ENCODE results near the gene VDAC1.

Gene VDAC1

DNA sequence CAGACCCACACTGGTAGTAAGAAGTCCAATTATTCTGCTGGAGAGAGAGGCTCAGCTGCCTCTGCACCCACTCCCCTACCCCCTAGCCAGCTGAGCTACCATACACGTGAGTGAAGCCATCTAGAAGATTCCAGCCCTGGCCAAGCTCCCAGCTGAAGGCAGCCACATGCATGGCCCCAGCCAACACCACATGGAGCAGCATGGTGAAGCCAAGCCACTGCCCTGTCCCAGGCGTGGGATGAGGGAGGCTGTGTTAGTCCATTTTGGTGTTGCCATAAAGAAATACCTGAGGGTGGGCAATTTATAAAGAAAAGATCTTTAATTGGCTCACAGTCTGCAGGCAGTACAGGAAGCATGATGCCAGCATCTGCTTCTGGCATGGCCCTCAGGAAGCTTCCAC lies 20.0 kb upstream of the VDAC1 start:
- TF ChIP-seq CTCF (conservative IDR thresholded peaks at IDR 0.05; ENCODE audit: low read length), result no peak
- H3K4me3 ChIP-seq (ENCODE audit: low read length), result no peak overlapping the region
- no peak for DNase-seq (ENCODE audit: low read depth)

- H3K4me3 ChIP-seq (ENCODE audit: low read length), result no peak overlapping the region
- TF ChIP-seq CTCF (conservative IDR thresholded peaks at IDR 0.05; ENCODE audit: low read length), result no peak
- no peak for DNase-seq (ENCODE audit: low read depth)
Measured at GRCh38 chr5:134022333-134022732, 17.6 kb upstream of the VDAC1 start.

GRCh38 chr5:134020188-134020587 lies 15.4 kb upstream of the VDAC1 start:
- no peak for TF ChIP-seq CTCF (conservative IDR thresholded peaks at IDR 0.05; ENCODE audit: low read length)
- DNase-seq (ENCODE audit: low read depth), result no peak
- H3K4me3 ChIP-seq (ENCODE audit: low read length), result no peak overlapping the region

GRCh38 chr5:134019636-134020035 lies 14.9 kb upstream of the VDAC1 start:
- DNase-seq (ENCODE audit: low read depth), result no peak
- H3K4me3 ChIP-seq (ENCODE audit: low read length), result no peak overlapping the region
- TF ChIP-seq CTCF (conservative IDR thresholded peaks at IDR 0.05; ENCODE audit: low read length), result no peak

DNA sequence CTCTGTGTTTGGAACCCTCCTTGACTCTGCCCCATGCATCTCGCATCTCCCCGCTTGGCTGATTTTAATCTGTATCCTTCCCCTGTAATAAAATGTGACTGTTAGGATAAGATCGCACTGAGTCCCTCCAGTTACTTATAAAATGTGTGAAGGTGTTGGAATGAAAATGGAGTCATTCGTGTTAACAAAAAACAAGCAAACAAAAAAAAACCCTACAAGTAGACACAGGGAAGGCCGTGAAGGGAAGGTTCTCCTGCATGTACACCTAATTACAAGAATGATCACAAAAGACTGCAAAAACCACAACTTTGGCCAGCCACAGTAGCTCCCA lies 14.2 kb upstream of the VDAC1 start:
- TF ChIP-seq CTCF (conservative IDR thresholded peaks at IDR 0.05; ENCODE audit: low read length), result no peak
- no peak for DNase-seq (ENCODE audit: low read depth)
- no peak overlapping the region for H3K4me3 ChIP-seq (ENCODE audit: low read length)

GRCh38 chr5:134018154-134018985 lies 13.6 kb upstream of the VDAC1 start:
- TF ChIP-seq CTCF (conservative IDR thresholded peaks at IDR 0.05; ENCODE audit: low read length), result no peak
- no peak for DNase-seq (ENCODE audit: low read depth)

GRCh38 chr5:134008266-134008749 lies 3.5 kb upstream of the VDAC1 start:
- H3K4me3 ChIP-seq (ENCODE audit: low read length), result no peak overlapping the region
- no peak for DNase-seq (ENCODE audit: low read depth)
- no peak for TF ChIP-seq CTCF (conservative IDR thresholded peaks at IDR 0.05; ENCODE audit: low read length)

More at GRCh38 chr5:134018154-134018985, 13.6 kb upstream of the VDAC1 start:
- no peak overlapping the region for H3K4me3 ChIP-seq (ENCODE audit: low read length)
